Fibroblast of peridontal ligament (primary cell): ENCODE results near the gene ARFGEF3.

Source experiments
- DNase-seq: peaks from one replicate; pipeline ENCODE4 v3.0.0-alpha.2; 2010; ENCODE audit errors: extremely low read depth

The ARFGEF3 gene

GRCh38 chr6:138307352-138307751, 145.6 kb downstream of the ARFGEF3 start:
- DNase-seq = no peak

- no peak for DNase-seq
Observed at GRCh38 chr6:138307816-138308730, 146.3 kb downstream of the ARFGEF3 start.

GRCh38 chr6:138308731-138309110, 147.0 kb downstream of the ARFGEF3 start:
- no peak for DNase-seq

GRCh38 chr6:138309695-138310094, 148.0 kb downstream of the ARFGEF3 start:
- DNase-seq = no peak

- no peak for DNase-seq
Observed at GRCh38 chr6:138310294-138310693, 148.6 kb downstream of the ARFGEF3 start.

- no peak for DNase-seq
Observed at GRCh38 chr6:138310821-138311220, 149.1 kb downstream of the ARFGEF3 start.

GRCh38 chr6:138311268-138311667, 149.5 kb downstream of the ARFGEF3 start:
- DNase-seq = no peak

- DNase-seq = no peak
Observed at GRCh38 chr6:138318741-138319375, 157.1 kb downstream of the ARFGEF3 start.

GRCh38 chr6:138321934-138322333, 160.2 kb downstream of the ARFGEF3 start:
- no peak for DNase-seq

GRCh38 chr6:138323821-138324220, 162.1 kb downstream of the ARFGEF3 start:
- DNase-seq = no peak

- no peak for DNase-seq
Observed at GRCh38 chr6:138328210-138328609, 166.5 kb downstream of the ARFGEF3 start.

- no peak for DNase-seq
Observed at GRCh38 chr6:138330763-138331162, 169.0 kb downstream of the ARFGEF3 start.

- DNase-seq = no peak
Observed at GRCh38 chr6:138331444-138331843, 169.7 kb downstream of the ARFGEF3 start.

- no peak for DNase-seq
Observed at GRCh38 chr6:138331984-138332383, 170.2 kb downstream of the ARFGEF3 start.

GRCh38 chr6:138334000-138334399, 172.3 kb downstream of the ARFGEF3 start:
- no peak for DNase-seq

GRCh38 chr6:138334963-138335362, 173.2 kb downstream of the ARFGEF3 start:
- no peak for DNase-seq

GRCh38 chr6:138336221-138336620, 174.5 kb downstream of the ARFGEF3 start:
- DNase-seq = no peak

GRCh38 chr6:138337076-138337475, 175.3 kb downstream of the ARFGEF3 start:
- DNase-seq = no peak

- DNase-seq = no peak
Observed at GRCh38 chr6:138339024-138339423, 177.3 kb downstream of the ARFGEF3 start.

- no peak for DNase-seq
Observed at GRCh38 chr6:138341176-138341575, 179.4 kb downstream of the ARFGEF3 start.

GRCh38 chr6:138343112-138343511, 181.4 kb downstream of the ARFGEF3 start:
- DNase-seq = no peak

- no peak for DNase-seq
Observed at GRCh38 chr6:138345565-138346285, 184.0 kb downstream of the ARFGEF3 start.
